ENCODE data around the gene TMEM250.

DNA sequence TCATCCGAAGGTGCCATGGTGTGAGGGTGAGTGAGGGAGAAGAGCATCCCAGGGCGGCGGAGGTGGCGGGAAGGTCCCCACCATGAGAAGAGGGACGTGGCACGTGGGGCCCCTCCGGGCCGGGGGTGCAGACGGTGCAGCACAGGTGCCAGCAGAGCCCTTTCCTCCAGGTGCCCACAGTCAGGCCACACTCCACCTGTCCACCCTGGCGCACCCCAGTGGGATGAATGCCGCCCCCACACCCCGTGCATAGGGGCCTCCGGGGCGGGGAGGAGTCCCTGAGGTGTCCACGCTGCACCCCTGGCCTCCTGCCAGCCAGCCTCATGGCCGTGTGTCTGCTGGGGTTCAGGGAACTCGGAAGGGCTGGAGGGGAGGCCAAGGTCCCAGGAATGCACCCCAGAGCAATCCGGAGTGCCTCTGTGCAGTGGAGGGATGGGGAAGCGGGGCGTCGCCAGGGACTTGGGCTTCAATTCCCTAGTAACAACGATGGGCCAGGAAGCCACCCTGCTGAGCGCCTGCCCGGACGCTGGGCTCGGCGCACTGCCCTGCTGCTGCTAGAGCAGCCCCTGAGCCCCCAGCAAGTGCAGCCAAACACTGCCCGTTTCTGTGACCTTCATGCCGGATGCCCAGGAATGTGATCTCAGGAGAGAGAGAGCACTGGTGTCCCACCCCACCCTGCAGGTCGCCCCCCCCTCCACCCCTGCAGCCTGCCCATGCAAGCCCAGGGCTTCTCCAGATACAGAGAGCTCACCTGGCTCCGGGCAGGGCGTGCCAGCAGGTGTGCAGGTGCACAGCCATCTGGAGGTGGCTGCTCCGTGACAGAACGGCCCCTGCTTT lies 14.8 kb downstream of the TMEM250 start:
- TF ChIP-seq JUND (IDR thresholded peaks at IDR 0.05) (no peak), EGR1 (IDR thresholded peaks at IDR 0.05; ENCODE audit: low read depth in 2 of 2) (no peak), TAF1 (conservative IDR thresholded peaks at IDR 0.05) (no peak), FOXA2 (IDR thresholded peaks at IDR 0.05) (no peak), GABPA (IDR thresholded peaks at IDR 0.05 in 1 of 2, conservative IDR thresholded peaks at IDR 0.05 in 1 of 2) (no peak), RAD21 (IDR thresholded peaks at IDR 0.05) (no peak)
- TF ChIP-seq, protein P1, sequence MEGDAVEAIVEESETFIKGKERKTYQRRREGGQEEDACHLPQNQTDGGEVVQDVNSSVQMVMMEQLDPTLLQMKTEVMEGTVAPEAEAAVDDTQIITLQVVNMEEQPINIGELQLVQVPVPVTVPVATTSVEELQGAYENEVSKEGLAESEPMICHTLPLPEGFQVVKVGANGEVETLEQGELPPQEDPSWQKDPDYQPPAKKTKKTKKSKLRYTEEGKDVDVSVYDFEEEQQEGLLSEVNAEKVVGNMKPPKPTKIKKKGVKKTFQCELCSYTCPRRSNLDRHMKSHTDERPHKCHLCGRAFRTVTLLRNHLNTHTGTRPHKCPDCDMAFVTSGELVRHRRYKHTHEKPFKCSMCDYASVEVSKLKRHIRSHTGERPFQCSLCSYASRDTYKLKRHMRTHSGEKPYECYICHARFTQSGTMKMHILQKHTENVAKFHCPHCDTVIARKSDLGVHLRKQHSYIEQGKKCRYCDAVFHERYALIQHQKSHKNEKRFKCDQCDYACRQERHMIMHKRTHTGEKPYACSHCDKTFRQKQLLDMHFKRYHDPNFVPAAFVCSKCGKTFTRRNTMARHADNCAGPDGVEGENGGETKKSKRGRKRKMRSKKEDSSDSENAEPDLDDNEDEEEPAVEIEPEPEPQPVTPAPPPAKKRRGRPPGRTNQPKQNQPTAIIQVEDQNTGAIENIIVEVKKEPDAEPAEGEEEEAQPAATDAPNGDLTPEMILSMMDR (IDR thresholded peaks at IDR 0.05; ENCODE audit: low read depth, low read length, missing input control): no peak
- TF ChIP-seq, protein P2, sequence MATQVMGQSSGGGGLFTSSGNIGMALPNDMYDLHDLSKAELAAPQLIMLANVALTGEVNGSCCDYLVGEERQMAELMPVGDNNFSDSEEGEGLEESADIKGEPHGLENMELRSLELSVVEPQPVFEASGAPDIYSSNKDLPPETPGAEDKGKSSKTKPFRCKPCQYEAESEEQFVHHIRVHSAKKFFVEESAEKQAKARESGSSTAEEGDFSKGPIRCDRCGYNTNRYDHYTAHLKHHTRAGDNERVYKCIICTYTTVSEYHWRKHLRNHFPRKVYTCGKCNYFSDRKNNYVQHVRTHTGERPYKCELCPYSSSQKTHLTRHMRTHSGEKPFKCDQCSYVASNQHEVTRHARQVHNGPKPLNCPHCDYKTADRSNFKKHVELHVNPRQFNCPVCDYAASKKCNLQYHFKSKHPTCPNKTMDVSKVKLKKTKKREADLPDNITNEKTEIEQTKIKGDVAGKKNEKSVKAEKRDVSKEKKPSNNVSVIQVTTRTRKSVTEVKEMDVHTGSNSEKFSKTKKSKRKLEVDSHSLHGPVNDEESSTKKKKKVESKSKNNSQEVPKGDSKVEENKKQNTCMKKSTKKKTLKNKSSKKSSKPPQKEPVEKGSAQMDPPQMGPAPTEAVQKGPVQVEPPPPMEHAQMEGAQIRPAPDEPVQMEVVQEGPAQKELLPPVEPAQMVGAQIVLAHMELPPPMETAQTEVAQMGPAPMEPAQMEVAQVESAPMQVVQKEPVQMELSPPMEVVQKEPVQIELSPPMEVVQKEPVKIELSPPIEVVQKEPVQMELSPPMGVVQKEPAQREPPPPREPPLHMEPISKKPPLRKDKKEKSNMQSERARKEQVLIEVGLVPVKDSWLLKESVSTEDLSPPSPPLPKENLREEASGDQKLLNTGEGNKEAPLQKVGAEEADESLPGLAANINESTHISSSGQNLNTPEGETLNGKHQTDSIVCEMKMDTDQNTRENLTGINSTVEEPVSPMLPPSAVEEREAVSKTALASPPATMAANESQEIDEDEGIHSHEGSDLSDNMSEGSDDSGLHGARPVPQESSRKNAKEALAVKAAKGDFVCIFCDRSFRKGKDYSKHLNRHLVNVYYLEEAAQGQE (IDR thresholded peaks at IDR 0.05): no peak
- TF ChIP-seq, protein P3, sequence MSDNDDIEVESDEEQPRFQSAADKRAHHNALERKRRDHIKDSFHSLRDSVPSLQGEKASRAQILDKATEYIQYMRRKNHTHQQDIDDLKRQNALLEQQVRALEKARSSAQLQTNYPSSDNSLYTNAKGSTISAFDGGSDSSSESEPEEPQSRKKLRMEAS (IDR thresholded peaks at IDR 0.05): no peak
- TF ChIP-seq, protein P4, sequence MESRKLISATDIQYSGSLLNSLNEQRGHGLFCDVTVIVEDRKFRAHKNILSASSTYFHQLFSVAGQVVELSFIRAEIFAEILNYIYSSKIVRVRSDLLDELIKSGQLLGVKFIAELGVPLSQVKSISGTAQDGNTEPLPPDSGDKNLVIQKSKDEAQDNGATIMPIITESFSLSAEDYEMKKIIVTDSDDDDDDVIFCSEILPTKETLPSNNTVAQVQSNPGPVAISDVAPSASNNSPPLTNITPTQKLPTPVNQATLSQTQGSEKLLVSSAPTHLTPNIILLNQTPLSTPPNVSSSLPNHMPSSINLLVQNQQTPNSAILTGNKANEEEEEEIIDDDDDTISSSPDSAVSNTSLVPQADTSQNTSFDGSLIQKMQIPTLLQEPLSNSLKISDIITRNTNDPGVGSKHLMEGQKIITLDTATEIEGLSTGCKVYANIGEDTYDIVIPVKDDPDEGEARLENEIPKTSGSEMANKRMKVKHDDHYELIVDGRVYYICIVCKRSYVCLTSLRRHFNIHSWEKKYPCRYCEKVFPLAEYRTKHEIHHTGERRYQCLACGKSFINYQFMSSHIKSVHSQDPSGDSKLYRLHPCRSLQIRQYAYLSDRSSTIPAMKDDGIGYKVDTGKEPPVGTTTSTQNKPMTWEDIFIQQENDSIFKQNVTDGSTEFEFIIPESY (IDR thresholded peaks at IDR 0.05): no peak

Data from liver (tissue), 3 donors.